Activated CD4-positive, alpha-beta T cell treated with anti-CD3 and anti-CD28 coated beads, Interleukin-2, amount 10 ng/mL, durations not matched to agents 24 days and 14 days (primary cell): Measurements from ENCODE around the gene PHF24. TPM values are rescaled to one million over a fixed set of nuclear protein-coding genes. Genes with fewer than 3 reads are reported as not detected.
"Not testable (repeated sequence)": the region's sequence is repeated elsewhere in the genome, so short reads cannot be mapped to it uniquely, and the experiment has no call there.

Source experiments
- DNase-seq: peaks from one replicate; pipeline ENCODE4 v3.0.0; 2022
- H3K27ac Mint-ChIP-seq: one replicate; pipeline ENCODE4 v1.8.0; 2022; ENCODE audit warnings: mild to moderate bottlenecking, mixed read lengths
- H3K27me3 Mint-ChIP-seq: one replicate; pipeline ENCODE4 v1.8.0; 2022; ENCODE audit warnings: mixed read lengths
- H3K36me3 Mint-ChIP-seq: one replicate; pipeline ENCODE4 v1.8.0; 2022; ENCODE audit warnings: low read depth, mild to moderate bottlenecking, mixed read lengths
- H3K4me1 Mint-ChIP-seq: one replicate; pipeline ENCODE4 v1.8.0; 2021; ENCODE audit warnings: mixed read lengths
- H3K4me3 Mint-ChIP-seq: one replicate; pipeline ENCODE4 v1.8.0; 2022; ENCODE audit warnings: mild to moderate bottlenecking, moderate library complexity, mixed read lengths
- H3K9me3 Mint-ChIP-seq: one replicate; pipeline ENCODE4 v1.8.0; 2021; ENCODE audit warnings: mixed read lengths
- intact Hi-C: fragments of 100-400 bp; cut with micrococcal nuclease; formaldehyde crosslinking; loops from one replicate; pipeline ENCODE4 v1.15.1; 2023
- total RNA-seq: library from RNA; stranded (reverse); gene quantifications from 2 replicates; pipeline ENCODE4 v1.2.3, GENCODE V29; 2022

PHF24 gene
- total RNA-seq, 1 donor from 2014 or later, result 0.14 TPM

GRCh38 chr9:34996181-34996904, 38.3 kb downstream of the PHF24 start:
- peaks cover 51% of the 10 kb centered on the region for H3K4me1 Mint-ChIP-seq
- DNase-seq, result no peak
- no peaks in the 10 kb centered on the region for H3K27me3 Mint-ChIP-seq
- H3K4me3 Mint-ChIP-seq, result no peak overlapping the region
- H3K9me3 Mint-ChIP-seq, result no peaks in the 10 kb centered on the region
- intact Hi-C loops, result no loop called here
- H3K27ac Mint-ChIP-seq, result no peak overlapping the region
- H3K36me3 Mint-ChIP-seq, result peaks cover 14% of the 10 kb centered on the region

- Mint-ChIP-seq H3K27me3 (no peaks in the 10 kb centered on the region), H3K9me3 (no peaks in the 10 kb centered on the region), H3K36me3 (peaks cover 14% of the 10 kb centered on the region), H3K4me1 (peaks cover 53% of the 10 kb centered on the region), H3K27ac (no peak overlapping the region), H3K4me3 (no peak overlapping the region)
- intact Hi-C loops, result no loop called here
- no peak for DNase-seq
These were observed 38.8 kb downstream of the PHF24 start for GRCh38 chr9:34996905-34997279.

GRCh38 chr9:34997379-34997781, 39.3 kb downstream of the PHF24 start:
- Mint-ChIP-seq H3K9me3 (peaks cover 2% of the 10 kb centered on the region), H3K27ac (peak overlapping the region; percentile 72), H3K36me3 (peaks cover 14% of the 10 kb centered on the region), H3K4me1 (peaks cover 53% of the 10 kb centered on the region), H3K4me3 (peak overlapping the region; percentile 22), H3K27me3 (no peaks in the 10 kb centered on the region)
- no peak for DNase-seq
- intact Hi-C loops, result no loop called here

- peak overlapping the region; percentile 16 for H3K27ac Mint-ChIP-seq
These were observed 40.2 kb downstream of the PHF24 start for GRCh38 chr9:34998266-34998665.

GRCh38 chr9:34999576-34999975, 41.5 kb downstream of the PHF24 start:
- Mint-ChIP-seq H3K36me3 (peaks cover 9% of the 10 kb centered on the region), H3K27ac (no peak overlapping the region), H3K4me3 (no peak overlapping the region), H3K9me3 (peaks cover 2% of the 10 kb centered on the region), H3K27me3 (no peaks in the 10 kb centered on the region), H3K4me1 (peaks cover 41% of the 10 kb centered on the region)
- DNase-seq, result no peak
- intact Hi-C loops, result no loop called here

More at GRCh38 chr9:34998266-34998665, 40.2 kb downstream of the PHF24 start:
- no peak for DNase-seq
- H3K4me3 Mint-ChIP-seq, result no peak overlapping the region
- intact Hi-C loops, result no loop called here
- peaks cover 14% of the 10 kb centered on the region for H3K36me3 Mint-ChIP-seq
- peaks cover 48% of the 10 kb centered on the region for H3K4me1 Mint-ChIP-seq
- no peaks in the 10 kb centered on the region for H3K27me3 Mint-ChIP-seq
- peaks cover 2% of the 10 kb centered on the region for H3K9me3 Mint-ChIP-seq

GRCh38 chr9:35000535-35001284, 42.6 kb downstream of the PHF24 start:
- Mint-ChIP-seq H3K9me3 (peaks cover 2% of the 10 kb centered on the region), H3K4me1 (peaks cover 37% of the 10 kb centered on the region), H3K36me3 (peaks cover 8% of the 10 kb centered on the region), H3K27me3 (no peaks in the 10 kb centered on the region), H3K4me3 (no peak overlapping the region), H3K27ac (peak overlapping the region; percentile 81)
- DNase-seq, result no peak
- intact Hi-C loops, result loop anchor here (1.0 to 5.0 kb wide), 2 partner anchors 8 to 52 kb away; no protein-coding TSS in a partner anchor

- Mint-ChIP-seq H3K9me3 (peaks cover 2% of the 10 kb centered on the region), H3K36me3 (peaks cover 8% of the 10 kb centered on the region), H3K4me1 (peaks cover 37% of the 10 kb centered on the region), H3K27me3 (no peaks in the 10 kb centered on the region), H3K4me3 (no peak overlapping the region), H3K27ac (peak overlapping the region; percentile 81)
- DNase-seq, result no peak
- intact Hi-C loops, result loop anchor here (1.0 to 5.0 kb wide), 2 partner anchors 9 to 51 kb away; no protein-coding TSS in a partner anchor
These were observed 43.2 kb downstream of the PHF24 start for GRCh38 chr9:35001285-35001677.

- Mint-ChIP-seq H3K27ac (peak overlapping the region; percentile 81), H3K27me3 (no peaks in the 10 kb centered on the region), H3K4me3 (no peak overlapping the region), H3K36me3 (peaks cover 5% of the 10 kb centered on the region), H3K4me1 (peaks cover 38% of the 10 kb centered on the region), H3K9me3 (peaks cover 2% of the 10 kb centered on the region)
- no peak for DNase-seq
- intact Hi-C loops, result loop anchor here (1.0 to 5.0 kb wide), 2 partner anchors 10 to 50 kb away; no protein-coding TSS in a partner anchor
These were observed 43.9 kb downstream of the PHF24 start for GRCh38 chr9:35001803-35002502.

GRCh38 chr9:35002623-35003022, 44.5 kb downstream of the PHF24 start:
- Mint-ChIP-seq H3K9me3 (peaks cover 2% of the 10 kb centered on the region), H3K4me1 (peaks cover 36% of the 10 kb centered on the region), H3K36me3 (peaks cover under 1% of the 10 kb centered on the region), H3K4me3 (no peak overlapping the region), H3K27me3 (no peaks in the 10 kb centered on the region), H3K27ac (no peak overlapping the region)
- no peak for DNase-seq
- intact Hi-C loops, result loop anchor here (5.0 kb wide), 1 partner anchor 50 kb away; no protein-coding TSS in a partner anchor

- not testable (repeated sequence) for H3K9me3 Mint-ChIP-seq, H3K4me3 Mint-ChIP-seq, DNase-seq, H3K27me3 Mint-ChIP-seq, H3K36me3 Mint-ChIP-seq, H3K27ac Mint-ChIP-seq
- peaks cover 29% of the 10 kb centered on the region for H3K4me1 Mint-ChIP-seq
- intact Hi-C loops, result loop anchor here (5.0 kb wide), 1 partner anchor 48 kb away; no protein-coding TSS in a partner anchor
These were observed 46.2 kb downstream of the PHF24 start for GRCh38 chr9:35004299-35004698.

GRCh38 chr9:35010351-35010958, 52.4 kb downstream of the PHF24 start:
- DNase-seq, result no peak
- no peak overlapping the region for H3K27ac Mint-ChIP-seq
- peaks cover 14% of the 10 kb centered on the region for H3K9me3 Mint-ChIP-seq
- no peaks in the 10 kb centered on the region for H3K27me3 Mint-ChIP-seq
- peaks cover 6% of the 10 kb centered on the region for H3K4me1 Mint-ChIP-seq
- no peak overlapping the region for H3K4me3 Mint-ChIP-seq
- intact Hi-C loops, result no loop called here
- H3K36me3 Mint-ChIP-seq, result peaks cover 33% of the 10 kb centered on the region

GRCh38 chr9:35014517-35014916, 56.4 kb downstream of the PHF24 start:
- H3K27me3 Mint-ChIP-seq, result no peaks in the 10 kb centered on the region
- peaks cover 31% of the 10 kb centered on the region for H3K36me3 Mint-ChIP-seq
- H3K4me1 Mint-ChIP-seq, result peaks cover 2% of the 10 kb centered on the region

GRCh38 chr9:35023443-35023842, 65.4 kb downstream of the PHF24 start:
- H3K36me3 Mint-ChIP-seq, intact Hi-C loops, H3K27me3 Mint-ChIP-seq, H3K4me3 Mint-ChIP-seq, DNase-seq, H3K9me3 Mint-ChIP-seq: not testable (repeated sequence)
- H3K4me1 Mint-ChIP-seq, result peaks cover 20% of the 10 kb centered on the region
- H3K27ac Mint-ChIP-seq, result peak overlapping the region; percentile 39

More at GRCh38 chr9:35014517-35014916, 56.4 kb downstream of the PHF24 start:
- no peak overlapping the region for H3K27ac Mint-ChIP-seq
- H3K4me3 Mint-ChIP-seq, result no peak overlapping the region
- intact Hi-C loops, result no loop called here
- DNase-seq, result no peak
- H3K9me3 Mint-ChIP-seq, result peaks cover 14% of the 10 kb centered on the region
